Heart left ventricle (tissue), 13 donors: ENCODE results near the gene HNRNPC.

Experiments used
- CTCF ChIP-seq, 12 donors: fragments of 200-600 bp; sonication (generic) in 4 of 12; IDR thresholded peaks; one replicate each; pipeline versions ENCODE4 v1.5.0 to v1.8.0; 2018 to 2022; ENCODE audit warnings: antibody characterized with exemption in 12 of 12, mild to moderate bottlenecking in 5 of 12
- POLR2A ChIP-seq, 2 donors: fragments of 450-650 bp; IDR thresholded peaks; one replicate each; pipeline ENCODE4 v1.6.1; 2017; ENCODE audit warnings: antibody characterized with exemption in 2 of 2, mild to moderate bottlenecking in 2 of 2, moderate library complexity in 2 of 2
- donor health status: ischemic (EF 13 %, LVEDD 7.1; RV severe dilation, severe dysfunction).
- donor health status: DM: no; HTN: yes; CAD: no.
- donor health status: DM: no; HTN: no; CAD: no.
- donor health status: ischemic (EF 25% LVEDD 6.9; RV normal size, moderate dysfunction).
- donor health status: ischemic (EF 25% LVEDD 5.7; RV mildly dilated, moderate dysfunction).
- donor health status: ischemic (EF 35%, LVEDD 5.7; RV mildly dilated, moderate dysfunction).
- donor health status: nonischemic (EF 11% LVEDD 7.7; RV severe dilation, severe dysfunction).
- donor health status: DM: yes; HTN: yes; CAD: no.
- donor health status: PGD.
- donor health status: ischemic (EF 29% LVEDD 5.4; RV normal size, mild dysfunction).
- donor health status: nonischemic (EF 23%, LVEDD 6.1; RV moderate dilation, normal function).

GRCh38 chr14:21227150-21227549, 42.1 kb downstream of the HNRNPC start:
- no peak for TF ChIP-seq CTCF (IDR thresholded peaks at IDR 0.05)
- TF ChIP-seq POLR2A (IDR thresholded peaks at IDR 0.05) = no peak
